Stimulated activated CD4-positive, alpha-beta T cell treated with anti-CD3 and anti-CD28 coated beads, Interleukin-2, amount 100 ng/mL, for 4 hours (primary cell): ENCODE data around the gene RAB4B.
"Not testable (repeated sequence)": the region's sequence is repeated elsewhere in the genome, so short reads cannot be mapped to it uniquely, and the experiment has no call there.

Experiments used
- DNase-seq: peaks from one replicate; pipeline ENCODE4 v3.0.0-alpha.2; 2020; ENCODE audit warnings: low read depth

Gene RAB4B

DNA sequence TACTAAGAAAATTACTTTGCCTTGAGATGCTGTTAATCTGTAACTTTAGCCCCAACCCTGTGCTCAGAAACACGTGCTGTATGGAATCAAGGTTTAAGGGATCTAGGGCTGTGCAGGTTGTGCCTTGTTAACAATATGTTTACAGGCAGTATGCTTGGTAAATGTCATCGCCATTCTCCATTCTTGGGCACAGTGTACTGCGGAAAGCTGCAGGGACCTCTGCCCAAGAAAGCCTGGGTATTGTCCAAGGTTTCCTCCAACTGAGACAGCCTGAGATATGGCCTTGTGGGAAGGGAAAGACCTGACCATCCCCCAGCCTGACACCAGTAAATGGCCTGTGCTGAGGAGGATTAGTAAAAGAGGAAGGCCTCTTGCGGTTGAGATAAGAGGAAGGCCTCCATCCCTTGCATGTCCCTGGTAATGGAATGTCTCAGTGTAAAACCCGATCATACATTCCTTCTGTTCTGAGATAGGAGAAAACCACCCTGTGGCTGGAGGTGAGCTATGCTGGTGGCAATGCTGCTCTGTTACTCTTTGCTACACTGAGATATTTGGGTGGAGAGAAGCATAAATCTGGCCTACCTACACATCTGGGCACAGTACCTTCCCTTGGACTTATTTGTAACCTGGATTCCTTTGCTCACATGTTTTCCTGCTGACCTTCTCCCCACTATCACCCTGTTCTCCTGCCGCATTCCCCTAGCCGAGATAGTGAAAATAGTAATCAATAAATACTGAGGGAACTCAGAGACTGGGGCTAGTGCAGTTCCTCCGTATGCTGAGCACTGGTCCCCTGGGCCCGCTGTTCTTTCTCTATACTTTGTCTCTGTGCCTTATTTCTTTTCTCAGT lies 44.9 kb downstream of the RAB4B start:
- DNase-seq = not testable (repeated sequence)

DNA sequence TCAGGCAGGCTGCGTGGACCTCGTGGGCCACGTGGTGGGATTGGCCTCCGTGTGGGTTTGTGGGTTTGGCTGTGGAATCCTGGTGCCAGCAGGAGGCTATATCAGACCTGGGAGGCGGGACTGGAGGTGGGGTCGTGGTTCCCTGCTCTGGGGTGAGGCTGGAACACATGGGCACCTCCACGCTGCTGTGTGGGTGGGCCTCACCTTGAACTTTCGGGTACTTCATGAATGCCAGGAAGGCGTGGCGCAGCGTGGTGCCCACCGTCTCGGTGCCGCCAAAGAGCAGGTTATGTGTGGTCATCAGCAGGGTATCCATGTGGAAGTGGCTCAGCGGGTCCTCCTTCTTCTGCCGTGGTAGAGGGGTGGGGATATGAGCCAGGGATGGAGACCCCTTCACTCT lies 46.9 kb downstream of the RAB4B start:
- not testable (repeated sequence) for DNase-seq

DNA sequence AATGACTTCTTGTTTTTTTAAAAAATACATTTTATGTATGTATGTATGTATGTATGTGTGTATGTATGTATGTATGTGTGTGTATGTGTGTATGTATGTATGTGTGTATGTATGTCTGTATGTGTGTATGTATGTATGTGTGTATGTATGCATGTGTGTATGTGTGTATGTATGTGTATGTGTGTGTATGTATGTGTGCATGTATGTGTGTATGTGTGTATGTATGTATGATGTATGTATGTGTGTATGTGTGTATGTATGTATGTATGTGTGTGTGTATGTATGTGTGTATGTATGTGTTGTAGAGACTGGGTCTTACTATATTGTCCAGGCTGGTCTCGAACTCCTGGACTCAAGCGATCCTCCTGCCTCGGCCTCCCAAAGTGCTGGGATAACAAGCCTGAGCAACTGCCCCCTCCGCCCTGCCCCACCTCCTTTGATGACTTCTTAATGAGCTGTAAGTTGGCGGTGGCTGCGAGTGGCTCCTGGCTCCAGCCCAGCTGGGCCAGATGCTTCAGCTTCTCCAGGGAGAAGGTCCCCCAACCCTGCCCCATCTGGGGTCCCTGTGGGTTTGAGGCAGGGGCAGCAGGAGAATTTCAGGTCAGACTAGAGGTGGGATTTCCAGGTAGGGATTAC lies 47.5 kb downstream of the RAB4B start:
- DNase-seq = not testable (repeated sequence)

DNA sequence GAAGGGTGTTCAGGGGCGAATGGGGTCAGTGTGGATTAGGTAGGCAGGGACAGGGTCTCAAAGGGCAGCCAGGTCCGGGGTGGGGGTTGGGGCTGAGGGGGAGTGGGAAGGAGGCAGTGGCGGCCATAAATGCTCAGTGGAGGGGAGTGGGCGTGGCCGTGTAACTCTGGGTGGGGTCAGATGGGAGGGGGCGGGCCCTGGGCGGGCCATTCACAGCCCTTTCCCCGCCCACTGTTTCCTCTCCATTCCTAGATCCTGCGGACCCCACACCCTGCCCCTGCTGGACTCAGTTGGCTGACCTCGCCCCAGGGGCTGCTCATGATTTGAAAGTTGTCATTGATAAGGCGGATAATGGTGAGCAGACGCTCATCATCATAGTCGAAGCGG lies 48.3 kb downstream of the RAB4B start:
- DNase-seq = not testable (repeated sequence)

DNA sequence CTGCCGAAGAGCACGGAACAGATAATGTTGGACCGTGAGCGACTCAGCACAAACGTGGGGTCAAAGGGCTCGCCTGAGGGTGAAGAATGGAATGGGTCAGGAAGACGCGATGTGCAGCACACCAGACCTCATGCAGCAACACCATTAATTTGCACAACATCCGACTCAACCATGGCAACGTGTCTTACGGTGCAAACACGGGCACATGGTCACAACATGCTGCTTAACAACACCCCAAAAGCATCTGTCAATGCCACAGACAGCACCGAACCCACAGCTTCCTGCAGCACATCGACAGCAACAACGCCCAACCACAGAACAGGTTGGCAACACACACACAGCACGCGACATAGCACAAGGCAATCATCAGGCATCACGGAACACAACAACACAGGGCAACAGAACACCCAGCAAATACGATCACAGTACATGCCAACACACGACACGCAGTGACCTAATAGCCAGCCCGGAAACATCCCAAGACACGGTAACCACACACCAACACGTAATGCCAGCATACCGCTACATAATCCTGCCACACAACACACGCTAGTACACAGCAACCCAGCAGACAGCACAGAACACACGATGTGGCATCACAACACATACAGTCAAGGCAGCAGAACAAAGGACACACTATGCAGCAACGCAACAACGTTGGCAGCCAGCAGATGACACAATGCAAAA lies 48.8 kb downstream of the RAB4B start:
- DNase-seq = not testable (repeated sequence)

DNA sequence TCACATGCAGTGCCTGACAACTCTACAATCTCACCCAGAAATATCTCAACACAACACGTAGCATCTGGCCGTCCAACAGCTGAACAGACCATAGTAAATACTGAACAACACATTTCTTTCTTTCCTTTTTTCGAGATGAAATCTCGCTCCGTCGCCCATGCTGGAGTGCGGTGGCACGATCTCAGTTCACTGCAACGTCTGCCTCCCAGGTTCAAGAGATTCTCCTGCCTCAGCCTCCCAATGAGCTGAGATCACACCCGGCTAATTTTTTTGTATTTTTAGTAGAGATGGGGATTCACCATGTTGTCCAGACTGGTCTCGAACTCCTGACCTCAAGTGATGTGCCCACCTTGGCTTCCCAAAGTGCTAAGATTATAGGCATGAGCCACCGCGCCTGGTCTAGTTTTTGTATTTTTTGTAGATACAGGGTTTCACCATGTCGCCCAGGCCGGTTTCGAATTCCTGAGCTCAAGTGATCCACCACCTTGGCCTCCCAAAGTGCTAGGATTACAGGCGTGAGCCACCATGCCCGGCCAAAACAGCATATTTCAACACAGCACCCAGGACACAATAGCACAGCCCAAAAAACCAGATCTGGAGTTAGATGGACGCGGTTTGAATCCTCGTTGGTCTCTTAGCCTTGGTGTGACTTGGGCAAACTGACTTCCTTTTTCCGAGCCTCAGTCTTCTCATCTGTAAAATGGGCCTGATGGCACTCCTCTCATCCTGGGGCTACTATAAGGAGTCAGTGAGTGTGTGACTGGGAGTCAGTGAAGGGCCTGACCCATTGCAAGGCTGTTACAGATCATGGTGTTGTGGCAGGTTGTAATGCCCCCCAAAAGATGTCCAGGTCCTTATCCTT lies 49.6 kb downstream of the RAB4B start:
- no peak for DNase-seq

DNA sequence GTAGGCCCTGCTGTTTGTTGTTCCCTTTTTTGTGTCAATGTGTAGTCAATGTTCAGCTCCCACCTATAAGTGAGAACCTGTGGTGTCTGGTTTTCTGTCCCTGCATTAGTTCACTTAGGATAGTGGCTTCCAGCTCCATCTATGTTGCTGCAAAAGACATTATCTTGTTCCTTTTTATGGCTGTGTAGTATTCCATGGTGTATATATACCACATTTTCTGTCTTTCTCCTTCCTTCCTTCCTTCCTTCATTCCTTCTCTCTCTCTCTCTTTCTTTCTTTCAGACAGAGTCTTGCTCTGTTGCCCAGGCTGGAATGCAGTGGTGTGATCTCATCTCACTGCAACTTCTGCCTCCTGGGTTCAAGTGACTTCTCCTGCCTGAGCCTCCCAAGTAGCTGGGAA lies 51.2 kb downstream of the RAB4B start:
- no peak for DNase-seq

DNA sequence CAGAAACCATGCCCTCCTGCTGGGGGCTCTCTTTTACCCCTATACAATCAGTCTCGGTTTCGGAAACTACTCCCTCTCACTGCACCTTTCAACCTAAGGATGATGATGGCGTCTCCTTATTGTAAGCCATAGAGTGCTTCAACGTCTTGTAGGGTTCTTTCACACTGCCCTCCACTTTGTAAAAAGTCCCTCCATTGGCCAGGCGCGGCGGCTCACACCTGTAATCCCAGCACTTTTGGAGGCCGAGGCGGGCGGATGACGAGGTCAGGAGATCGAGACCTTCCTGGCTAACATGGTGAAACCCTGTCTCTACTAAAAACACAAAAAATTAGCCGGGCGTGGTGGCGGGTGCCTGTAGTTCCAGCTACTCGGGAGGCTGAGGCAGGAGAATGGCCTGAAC lies 52.7 kb downstream of the RAB4B start:
- DNase-seq = not testable (repeated sequence)

DNA sequence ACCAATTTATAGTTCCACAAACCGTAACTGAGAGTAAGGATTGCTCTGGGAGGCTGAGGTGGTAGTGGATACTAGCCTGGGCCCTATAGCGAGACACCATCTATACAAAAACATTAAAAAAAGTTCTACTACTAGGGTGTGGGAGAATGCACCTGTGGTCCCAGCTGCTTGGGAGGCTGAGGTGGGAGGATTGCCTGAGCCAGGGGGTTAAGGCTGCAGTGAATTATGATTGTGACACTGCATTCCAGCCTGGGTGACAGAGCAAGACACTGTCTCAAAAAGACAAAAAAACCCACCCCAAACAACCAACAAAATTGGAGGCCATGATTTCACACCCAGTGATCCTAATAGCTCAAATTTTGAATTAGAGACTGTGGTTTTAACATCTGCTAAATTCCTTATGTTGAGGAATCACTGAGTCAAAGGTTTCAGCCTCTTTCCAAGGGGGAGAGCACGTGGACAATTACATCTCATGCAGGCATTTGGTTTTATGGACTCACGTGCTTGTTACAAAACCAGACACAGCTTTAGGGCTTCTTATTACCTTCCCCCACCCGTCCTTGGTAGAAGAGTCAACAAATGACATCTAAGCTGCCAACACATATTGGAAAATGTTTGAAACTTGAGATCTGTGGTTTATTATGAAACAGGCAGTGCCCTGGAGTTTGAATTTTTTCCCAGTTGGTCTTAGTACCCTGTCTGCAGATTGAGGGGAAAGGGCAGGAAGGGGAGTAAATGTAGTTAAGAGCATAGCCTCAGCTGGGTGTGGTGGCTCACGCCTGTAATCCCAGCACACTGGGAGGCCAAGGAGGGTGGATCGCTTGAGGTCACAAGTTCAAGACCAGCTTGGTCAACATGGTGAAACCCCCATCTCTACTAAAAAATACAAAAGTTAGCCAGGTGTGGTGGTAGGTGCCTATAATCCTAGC lies 53.7 kb downstream of the RAB4B start:
- DNase-seq = no peak

DNA sequence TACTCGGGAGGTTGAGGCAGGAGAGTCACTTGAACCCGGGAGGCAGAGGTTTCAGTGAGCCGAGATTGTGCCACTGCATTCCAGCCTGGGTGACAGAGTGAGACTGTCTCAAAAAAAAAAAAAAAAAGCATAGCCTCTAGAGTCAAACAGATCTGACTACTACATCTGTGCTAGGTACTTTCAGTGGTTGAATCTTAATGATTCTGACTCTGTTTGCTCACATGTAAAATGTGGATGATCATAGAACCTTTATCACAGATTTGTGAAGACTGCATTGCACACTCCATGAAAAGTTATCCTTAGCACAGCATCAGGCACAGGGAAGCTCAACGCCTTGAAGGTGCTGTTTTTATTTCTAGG lies 54.4 kb downstream of the RAB4B start:
- not testable (repeated sequence) for DNase-seq

DNA sequence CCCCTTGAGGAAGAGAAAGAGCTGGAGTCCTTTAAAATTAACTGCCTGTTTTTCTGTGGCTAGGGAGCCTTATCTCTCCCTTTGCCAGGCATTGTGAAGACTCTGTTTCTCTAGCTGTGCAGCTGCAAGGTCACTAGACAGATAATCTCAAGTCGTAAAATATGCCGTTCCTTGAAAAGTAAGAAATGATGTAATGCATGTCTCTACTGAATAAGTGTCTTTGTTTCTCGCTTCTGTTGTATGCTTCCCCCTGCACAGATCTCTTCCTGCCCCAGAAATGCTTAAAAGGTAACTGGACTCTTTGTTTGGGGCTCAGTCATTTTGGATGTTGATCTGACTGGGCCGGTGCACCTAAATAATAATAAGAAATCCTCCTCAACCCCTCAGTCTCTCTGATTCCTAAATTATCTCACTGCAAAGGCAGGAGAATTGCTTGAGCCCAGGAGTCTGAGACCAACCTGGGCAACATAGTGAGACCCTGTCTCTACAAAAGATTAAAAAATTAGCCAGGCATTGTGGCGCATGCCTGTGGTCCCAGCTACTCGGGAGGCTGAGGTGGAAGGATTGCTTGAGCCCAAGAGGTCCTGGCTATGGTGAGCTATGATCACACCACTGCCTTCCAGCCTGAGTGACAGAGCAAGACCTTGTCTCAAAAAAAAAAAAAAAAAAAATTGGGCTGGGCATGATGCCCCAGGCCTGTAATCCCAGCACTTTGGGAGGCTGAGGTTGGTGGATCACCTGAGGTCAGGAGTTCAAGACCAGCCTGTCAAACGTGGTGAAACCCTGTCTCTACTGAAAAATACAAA lies 55.9 kb downstream of the RAB4B start:
- DNase-seq = not testable (repeated sequence)

DNA sequence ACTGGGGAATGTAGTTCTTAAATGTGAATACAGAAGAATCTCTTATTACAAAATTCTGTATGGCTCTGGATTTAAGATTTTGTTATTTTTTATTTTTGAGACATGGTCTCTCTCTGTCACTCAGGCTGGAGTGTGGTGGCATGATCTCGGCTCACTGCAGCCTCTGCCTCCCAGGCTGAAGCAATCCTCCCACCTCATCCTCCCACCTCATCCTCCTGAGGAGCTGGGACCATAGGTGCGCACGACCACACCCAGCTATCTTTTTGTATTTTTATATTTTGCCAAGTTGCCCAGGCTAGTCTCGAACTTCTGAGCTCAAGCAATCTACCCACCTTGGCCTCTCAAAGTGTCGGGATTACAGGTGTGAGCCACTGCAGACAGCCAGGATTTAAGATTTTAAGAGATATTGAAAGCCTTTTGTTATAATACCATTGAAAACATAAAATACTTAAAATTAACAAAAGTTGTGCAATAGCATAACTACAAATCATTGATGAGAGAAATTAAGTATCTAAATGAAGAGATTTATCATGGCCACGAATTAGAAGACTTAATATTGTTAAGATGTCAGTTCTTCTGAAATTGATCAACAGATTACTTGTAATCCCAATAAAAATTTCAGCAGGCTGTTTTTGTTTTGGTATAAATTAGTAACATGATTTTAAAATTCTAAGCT lies 58.8 kb downstream of the RAB4B start:
- no peak for DNase-seq

DNA sequence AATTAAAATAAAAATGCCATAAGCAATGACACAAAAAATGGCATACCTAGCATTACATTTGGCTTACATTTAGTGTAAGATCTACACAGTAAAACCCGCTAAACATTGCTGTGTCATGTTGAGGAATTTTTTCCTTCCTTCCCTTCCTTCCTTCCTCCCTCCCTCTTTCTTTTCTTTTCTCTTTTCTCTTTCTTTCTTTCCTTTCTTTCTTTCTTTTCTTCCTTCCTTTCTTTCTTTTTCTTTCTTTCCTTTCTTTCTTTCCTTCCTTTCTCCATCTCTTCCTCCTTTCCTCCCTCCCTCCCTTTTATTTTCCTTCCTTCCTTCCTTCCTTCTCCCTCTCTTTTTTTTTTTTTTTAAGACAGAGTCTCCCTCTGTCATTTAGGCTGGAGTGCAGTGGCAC lies 60.4 kb downstream of the RAB4B start:
- not testable (repeated sequence) for DNase-seq

DNA sequence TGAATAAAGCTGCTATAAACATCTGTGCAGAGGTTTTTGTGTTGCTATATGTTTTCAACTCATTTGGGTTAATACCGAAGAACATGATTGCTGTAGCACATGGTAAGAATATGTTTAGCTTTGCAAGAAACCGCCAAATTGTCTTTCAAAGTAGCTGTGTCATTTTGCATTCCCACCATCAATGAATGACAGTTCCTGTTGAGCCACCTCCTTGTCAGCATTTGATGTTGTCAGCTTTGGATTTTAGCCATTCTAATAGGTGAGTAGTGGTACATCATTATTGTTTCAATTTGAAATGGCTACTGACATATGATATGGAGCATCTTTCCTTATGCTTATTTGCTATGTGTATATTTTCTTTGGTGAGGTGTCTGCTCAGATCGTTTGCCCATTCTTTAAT lies 64.0 kb downstream of the RAB4B start:
- DNase-seq = not testable (repeated sequence)

DNA sequence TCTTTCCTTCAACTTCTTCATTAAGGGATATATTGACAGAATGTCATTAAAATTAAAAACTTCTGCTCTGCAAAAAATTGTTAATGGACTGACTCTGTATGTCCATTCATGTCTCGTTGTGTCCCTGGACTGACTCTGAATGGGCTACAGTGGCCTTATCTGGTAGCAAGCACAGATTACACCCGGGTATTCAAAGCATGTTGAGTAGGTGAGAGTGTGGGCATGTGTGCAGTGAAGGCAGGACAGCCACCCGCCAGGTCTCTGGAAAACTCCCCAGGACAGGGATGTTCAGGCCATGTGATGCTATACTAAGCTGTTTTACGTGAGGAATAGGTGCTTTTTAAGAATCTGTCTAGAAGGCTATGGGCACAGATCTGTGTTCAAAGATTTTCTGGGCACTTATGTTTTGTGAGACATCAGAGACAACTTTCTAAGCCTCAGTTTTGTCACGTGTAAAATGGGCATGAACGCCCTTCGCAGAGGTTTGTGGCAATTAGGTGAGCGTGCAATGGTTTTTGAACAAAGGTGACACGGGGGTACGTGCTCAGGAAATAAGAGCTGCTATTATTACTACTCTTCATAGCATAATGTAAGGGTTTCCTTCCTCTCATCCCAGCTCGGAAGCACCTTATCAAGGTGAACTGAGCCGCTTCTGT lies 65.1 kb downstream of the RAB4B start:
- not testable (repeated sequence) for DNase-seq

DNA sequence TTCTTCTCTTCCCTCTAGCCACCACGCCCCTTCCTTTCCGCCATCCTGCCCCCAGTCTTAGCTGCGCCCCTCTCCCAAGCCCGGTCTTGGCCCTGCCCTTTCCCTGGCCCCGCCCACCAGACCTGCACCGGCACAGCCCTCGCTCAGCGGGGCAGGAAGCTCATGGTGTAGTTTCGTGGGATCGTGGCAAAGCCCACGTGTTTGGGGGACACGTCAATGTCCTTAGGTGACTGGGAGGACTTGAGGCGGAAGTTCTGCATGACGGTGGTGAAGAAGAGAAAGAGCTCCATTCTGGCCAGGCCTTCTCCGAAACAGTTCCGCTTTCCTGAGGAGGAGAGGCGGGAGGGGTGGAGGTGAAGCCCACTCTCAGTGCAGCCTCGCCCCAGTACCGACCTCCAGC lies 65.6 kb downstream of the RAB4B start:
- peak; percentile 71 for DNase-seq
